Loucy (cell line): Measurements from ENCODE around the gene LMF1.
"Not testable (repeated sequence)": the region's sequence is repeated elsewhere in the genome, so short reads cannot be mapped to it uniquely, and the experiment has no call there.

Source experiments
- CTCF ChIP-seq: fragments of 200-600 bp; sonication (generic); conservative IDR thresholded peaks from 2 replicates; pipeline ENCODE4 v1.5.1; 2014; ENCODE audit warnings: mild to moderate bottlenecking, antibody characterized with exemption, low read length
- EZH2phosphoT487 ChIP-seq: fragments of 200-600 bp; IDR thresholded peaks from 2 replicates; pipeline ENCODE4 v1.6.1; 2018; ENCODE audit warnings: antibody characterized with exemption, mild to moderate bottlenecking, moderate library complexity, borderline replicate concordance

GRCh38 chr16:882671-883070 is 88.1 kb downstream of the LMF1 start:
- TF ChIP-seq CTCF, EZH2phosphoT487: not testable (repeated sequence)
